GM12891 (cell line): ENCODE results near the gene CFAP92.

Experiments
- POLR2A ChIP-seq: IDR thresholded peaks from 2 replicates; pipeline ENCODE4 v1.6.1; 2011; ENCODE audit warnings: low read depth, low read length, control low read depth
- POLR2AphosphoS5 ChIP-seq: IDR thresholded peaks from 2 replicates; pipeline ENCODE4 v1.6.1; 2011; ENCODE audit warnings: low read depth, low read length, control low read depth
- SPI1 ChIP-seq: IDR thresholded peaks from 2 replicates; pipeline ENCODE4 v1.6.1; 2011; ENCODE audit warnings: low read depth, low read length, control low read depth

- TF ChIP-seq POLR2A, result no peak
- TF ChIP-seq POLR2AphosphoS5, result no peak
- no peak for TF ChIP-seq SPI1
These were observed 1.9 kb upstream of the CFAP92 start for GRCh38 chr3:128995737-128996136.
